Activated CD8-positive, alpha-beta memory T cell treated with anti-CD3 and anti-CD28 coated beads, Interleukin-2, amount 50 U/mL, for 1 hour (primary cell): ENCODE measurements around the gene APBA2.

Experiments used
- DNase-seq: peaks from one replicate; pipeline ENCODE4 v3.0.0-alpha.2; 2020; ENCODE audit errors: extremely low read depth

APBA2 gene

DNA sequence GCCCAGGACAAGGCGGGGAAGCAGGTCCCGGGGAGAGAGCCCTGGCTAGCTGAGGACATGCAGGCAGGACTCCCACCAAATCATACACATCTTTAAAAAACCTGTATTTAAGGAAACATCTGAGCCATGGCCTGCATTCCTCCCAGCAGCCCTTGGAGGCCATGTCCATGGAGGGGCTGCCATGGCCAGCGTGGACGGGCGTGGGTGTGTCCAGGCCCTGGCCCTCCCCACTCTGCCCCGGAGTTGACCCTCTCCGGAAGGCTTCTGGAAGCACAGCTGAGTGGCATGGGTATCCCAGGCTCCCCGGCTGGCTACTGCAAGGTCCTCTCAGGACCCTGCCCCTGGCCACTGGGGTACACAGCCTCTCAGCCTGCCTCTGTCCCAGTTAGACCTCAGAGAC, 234.1 kb downstream of the APBA2 start:
- DNase-seq: no peak

DNA sequence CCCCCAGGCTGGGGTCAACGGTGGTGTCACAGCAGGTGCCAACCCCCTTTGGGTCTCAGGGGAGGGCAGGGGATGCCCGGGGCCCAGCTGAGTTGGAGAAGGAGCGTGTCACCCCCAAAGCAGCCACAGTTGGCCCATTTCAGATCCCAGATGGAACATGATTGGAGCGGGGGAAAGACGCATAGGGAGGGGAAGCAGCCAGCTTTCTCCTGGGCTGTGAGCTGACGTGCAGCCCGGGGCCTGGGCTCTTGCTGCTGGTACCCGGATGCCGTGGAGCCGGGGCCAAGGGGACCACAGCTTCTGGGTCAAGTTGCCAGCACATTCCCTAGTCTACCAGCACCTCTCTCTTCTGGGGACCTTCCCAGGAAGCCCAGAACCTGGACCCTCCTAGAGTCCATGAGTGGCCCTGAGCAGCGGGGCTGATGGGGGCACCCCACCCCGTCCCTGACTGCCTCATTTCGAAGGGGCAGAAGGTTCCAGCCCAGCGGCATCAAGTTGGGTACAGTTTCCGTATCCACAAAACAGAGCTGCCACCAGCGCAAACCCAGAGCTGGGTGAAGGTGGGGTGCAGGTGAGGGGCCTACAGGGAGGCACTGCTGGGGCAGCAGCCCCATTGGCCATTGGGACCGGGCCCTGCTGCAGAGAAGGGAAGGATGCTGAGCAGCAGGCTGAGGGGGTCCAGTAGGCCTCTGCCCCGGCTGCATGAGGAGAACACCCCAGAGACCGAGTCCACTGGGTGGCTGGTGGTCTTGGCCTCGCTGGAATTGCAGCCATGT, 235.0 kb downstream of the APBA2 start:
- DNase-seq: no peak

DNA sequence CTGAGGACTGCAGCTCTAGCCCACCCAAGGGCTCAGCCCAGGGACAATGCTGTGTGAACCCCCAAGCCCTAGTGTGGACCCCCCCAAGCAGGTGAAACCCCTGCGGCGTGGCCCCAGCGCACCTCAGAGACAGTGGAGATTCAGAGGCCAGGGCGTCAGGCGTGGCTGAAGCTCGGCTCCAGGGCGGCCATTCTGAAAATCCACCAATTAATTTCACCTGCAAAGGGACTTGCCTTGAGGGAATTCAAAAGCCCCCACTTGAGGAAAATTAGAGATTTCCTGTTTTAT, 235.5 kb downstream of the APBA2 start:
- no peak for DNase-seq

DNA sequence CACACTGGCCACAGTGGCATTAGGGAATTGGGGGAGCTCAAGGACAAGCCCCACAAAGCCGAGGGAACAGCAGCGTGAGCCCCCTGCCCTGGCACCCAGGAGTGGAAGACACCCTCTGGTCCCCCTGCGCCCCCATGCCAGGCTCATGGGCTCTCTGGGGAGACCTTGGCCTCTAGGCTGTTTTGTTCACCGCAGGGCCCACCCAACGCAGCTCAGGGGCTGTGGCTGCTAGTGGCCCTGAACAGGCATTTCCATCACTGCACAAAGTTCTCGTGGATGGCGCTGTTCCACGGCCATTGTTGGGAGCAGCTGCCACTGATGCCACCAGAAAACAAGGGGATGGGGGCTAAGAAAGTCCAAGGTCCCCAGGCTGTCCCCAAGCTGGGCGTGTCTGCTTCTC, 236.1 kb downstream of the APBA2 start:
- DNase-seq: no peak

DNA sequence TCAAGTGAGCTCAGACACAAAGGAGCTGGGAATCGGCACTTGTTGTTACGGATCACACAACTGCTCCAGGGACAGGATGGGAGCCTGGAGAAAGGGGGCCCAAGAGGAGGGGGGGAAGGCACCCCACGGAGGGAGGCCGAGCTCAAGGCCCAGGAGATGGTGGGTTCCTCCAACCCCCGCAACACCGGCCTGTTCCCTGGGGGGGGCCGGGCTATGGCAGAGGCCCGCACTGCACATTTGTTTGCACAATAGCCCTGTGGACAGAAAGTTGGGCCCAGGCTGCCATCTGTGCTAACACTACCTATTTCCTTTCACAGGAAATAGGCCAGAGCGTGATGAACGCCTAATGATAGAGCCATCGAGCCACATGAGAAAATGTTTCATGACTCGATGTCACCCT, 236.7 kb downstream of the APBA2 start:
- no peak for DNase-seq

DNA sequence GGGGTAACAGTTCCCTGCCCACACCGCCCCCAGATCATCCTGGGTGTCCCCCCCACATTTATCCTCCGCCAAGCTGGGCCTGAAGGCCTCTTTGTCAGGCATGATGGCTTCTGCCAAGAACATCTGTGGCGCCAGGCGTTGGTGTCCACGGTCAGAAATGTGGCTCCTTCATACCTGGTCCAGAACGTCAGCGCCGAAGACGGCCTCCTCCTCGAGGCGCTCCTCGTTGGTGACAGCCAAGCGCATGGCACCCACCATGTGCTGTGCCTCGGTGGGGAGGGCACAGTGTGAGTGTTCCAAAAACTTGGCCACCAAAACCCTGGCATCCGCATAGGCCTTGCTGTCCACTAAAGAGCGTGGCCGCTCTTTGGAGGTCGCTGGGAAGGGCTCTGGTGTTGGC, 237.4 kb downstream of the APBA2 start:
- DNase-seq: no peak

DNA sequence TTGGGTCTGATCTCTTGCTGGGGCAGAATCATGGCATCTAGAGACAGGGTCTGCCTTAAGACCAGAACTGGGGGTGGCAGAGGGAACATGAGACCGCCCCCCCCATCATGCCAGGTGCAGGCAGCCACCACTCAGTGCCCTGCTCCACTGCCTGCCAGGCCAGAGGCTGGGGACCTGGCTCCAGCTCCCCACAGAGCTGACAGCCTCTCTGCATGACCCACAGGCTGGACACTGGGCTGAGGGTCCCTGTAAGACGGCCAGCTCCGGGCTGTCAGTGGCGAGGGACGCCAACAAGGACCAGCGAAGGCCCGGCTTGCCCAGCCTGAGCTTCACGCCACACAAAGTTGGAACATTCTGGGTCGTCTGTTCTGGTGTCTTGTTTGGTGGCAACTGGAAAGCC, 238.2 kb downstream of the APBA2 start:
- DNase-seq: no peak

DNA sequence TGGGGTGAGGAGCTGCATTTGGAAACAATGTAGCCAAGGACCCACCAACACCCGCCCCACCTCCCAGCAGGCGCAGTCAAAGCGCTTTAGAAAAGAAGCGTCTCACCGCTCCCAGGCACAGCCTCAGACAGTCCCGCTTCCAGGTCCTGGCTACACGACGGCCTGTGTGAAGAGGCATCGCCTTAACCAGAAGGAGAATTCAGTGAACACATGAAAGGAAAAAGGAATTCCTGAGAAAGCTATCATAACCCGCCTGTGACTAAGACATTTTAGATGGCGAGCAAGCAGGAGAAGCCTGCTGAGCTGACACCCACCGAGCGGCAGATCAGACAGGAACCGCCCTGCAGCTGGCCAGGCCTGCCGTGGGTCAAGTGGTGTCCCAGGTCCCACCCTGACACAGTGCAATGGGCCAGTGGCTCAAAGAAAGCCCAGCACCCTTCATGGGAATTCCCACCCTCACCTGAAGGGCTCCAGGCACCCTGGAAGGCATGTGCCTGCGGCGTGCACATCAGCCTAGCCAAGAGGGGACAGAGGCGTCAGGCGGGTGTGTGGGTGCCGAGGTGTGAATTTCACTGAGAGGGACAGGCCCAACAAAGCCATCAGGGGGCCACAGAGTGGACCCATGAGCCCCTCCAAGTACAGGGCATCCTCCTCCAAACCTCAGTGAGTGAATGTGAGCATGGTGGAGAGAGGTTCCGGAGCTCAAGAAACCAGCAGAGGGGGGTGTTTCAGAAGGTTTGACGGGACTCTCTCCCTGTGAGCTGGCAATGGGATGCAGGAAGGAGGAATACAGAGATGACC, 239.0 kb downstream of the APBA2 start:
- no peak for DNase-seq

DNA sequence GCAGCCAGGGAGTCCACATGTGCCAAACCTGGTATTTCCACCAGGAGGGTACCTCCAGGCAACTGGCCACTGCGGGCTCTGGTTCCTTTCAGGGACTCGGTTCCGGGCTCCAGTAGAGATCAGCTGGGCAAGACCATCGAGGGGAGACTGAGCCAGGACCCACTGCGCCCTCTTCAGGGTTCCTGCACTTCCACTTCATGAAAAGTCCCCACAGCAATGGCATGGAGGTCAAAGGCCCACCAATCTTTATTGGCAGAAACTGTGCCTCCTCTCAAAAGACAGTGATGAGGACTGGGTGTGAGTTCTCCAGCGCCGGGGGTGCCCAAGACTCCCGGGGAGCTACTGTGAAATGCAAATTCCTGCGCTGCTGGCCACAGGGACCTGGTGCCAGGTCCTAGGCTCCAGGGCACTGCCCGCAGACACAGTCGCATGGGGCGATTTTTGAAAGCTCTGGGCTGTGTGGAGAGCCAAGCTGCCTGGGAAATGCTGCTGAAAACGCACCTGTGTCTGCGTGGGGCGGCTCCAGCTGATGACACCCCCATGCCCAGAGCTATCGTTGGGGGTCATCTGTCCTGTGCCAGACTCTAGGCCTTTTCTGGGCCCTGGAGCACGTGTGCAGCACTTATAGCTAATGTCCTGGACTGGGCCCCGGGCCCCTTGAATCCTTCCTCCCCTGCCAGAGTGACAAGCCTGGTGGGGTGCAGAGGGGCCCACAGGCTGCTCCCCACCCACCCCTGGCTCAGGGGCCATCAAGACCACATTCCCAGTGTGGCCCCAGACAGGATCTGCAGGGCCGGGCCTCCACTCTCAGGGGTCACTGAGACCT, 239.8 kb downstream of the APBA2 start:
- DNase-seq: no peak

DNA sequence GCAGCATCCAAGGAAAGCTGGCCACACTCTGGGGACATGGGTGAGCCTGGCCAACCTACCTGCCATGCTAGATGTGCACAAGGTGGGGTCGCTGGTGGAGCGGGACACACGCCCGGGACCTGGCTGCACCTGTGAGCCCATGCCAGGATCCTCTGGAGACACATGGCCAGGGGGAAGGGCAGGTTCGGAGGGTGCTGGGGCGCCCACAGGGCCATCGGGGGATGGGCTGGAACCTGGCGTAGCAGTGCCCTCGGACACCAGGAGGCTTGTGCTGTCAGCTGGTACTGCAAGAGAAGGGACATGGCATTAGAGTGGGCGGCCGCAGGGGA, 240.4 kb downstream of the APBA2 start:
- no peak for DNase-seq

DNA sequence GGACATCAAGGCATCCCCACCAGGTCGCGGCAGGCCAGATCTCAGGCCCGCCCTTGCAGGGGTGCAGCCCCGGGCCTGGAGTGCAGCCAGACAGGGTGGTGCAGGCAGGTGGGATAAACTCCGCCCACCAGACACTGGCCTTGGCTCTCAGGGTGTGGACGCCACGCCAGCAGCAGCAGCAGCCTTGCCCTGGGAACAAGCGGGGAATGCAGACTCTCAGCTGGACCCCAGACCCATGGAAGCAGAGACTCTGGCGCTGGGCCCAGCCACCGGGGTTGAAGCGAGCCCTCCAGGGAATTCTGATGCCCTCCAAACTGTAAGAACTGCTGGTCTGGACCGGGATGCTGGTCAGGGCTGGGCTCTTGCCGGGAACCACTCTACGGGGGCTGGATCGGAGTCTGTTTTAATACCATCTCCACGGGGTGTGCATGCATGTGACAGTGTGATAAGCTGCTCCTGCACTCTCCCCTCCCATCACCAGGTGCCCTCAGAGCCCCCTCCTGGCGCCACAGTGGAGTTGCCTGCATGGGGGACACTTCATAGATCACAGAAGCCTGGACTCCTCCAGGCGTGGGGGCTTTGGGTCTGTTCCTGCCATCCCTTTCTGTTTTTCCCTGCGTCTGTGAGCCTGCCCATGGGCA, 241.2 kb downstream of the APBA2 start:
- no peak for DNase-seq

DNA sequence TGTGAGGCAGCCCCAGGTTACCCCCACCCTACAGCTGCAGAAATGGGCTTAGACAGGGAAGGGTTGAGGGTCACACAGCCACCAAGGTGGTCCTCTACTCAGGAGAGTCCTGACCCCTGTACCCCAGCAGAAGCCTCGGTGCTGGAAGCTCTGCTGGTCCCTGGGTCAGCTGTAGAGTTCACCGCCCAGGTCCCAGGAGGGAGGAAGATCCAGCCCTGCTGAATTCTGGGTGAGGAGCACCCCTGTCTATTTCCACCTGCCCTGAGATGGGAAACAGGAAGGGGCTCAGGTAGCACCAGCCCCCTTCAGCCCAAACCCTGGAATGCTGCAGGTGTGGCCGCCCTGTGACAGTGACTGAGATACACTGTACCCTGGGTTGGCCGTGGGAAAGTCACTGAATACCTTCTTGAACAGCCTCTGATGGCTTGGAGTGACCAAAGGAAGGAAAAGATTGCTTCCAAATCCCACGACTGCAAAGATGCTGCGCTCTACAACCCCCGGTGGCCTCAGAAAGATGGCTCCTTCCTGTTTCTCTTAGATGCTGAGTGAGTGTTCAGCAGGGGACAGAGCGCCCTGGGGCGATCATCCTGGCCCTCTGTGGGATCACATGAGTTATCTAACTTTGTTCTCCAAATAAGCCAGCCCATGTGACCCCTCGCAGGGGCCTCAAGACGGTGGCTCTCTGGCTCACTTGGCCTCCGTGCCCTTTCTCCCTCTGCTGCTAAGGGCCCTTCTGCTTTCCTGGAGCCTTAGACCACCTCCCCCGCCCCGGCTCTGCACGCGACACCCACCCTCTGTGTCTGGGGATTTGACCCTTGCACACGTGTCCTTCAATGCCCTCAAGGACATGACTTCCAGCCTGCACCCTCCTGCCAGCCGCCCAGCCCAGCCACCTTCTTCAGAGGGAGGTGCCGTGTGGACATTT, 242.0 kb downstream of the APBA2 start:
- DNase-seq: no peak

DNA sequence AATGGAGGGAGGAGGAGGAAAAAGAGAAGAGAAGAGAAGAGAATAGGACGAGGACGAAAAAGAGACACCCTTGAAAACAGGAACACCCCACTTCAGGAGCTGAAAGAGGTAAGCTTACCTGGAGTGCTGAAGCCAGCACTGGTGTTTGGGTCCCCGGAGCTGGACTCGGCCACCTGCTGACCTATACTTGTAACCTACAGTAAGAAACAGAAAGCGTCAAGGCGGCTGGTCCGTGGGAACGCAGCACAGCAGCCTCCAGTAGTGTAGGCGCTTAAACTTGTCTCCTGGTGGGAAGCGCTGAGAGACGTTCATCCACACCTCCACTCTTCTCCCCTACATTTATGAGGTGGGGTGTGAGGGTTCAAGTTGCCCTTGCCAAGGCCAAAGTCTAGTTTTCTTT, 242.9 kb downstream of the APBA2 start:
- no peak for DNase-seq

DNA sequence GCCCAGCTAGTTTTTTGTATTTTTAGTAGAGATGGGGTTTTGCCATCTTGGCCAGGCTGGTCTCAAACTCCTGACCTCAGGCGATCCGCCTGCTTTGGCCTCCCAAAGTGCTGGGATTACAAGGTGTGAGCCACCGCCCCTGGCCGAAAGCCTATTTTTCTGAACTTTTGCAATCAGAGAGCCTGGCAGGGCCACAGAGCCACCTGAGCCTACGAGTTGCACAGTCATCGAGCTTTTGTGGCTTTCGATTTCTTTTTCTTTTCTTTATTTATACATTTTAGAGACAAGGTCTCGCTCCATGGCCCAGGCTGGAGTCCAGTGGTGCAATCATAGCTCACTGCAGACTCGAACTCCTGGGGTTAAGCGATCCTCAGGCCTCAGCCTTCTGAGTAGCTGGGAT, 243.4 kb downstream of the APBA2 start:
- DNase-seq: no peak

DNA sequence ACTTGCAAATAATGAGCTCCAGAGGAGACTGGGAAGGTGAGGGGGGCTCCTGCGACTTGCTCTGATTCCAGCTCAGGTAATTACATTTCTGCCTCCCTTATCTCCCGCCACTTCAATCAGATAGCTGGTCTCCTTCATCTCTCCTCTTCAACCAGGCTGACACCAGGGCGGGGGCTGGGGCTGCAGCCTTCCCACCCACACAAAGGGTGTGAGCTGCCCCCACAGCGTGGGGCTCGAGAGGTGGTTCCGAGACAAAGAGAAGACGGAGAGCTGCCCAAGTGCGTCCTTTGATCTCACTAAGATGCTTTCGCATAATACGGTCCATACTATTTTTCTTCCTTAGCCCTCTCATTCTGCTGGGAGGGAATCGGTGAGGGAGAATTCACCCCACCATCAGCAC, 244.2 kb downstream of the APBA2 start:
- no peak for DNase-seq

DNA sequence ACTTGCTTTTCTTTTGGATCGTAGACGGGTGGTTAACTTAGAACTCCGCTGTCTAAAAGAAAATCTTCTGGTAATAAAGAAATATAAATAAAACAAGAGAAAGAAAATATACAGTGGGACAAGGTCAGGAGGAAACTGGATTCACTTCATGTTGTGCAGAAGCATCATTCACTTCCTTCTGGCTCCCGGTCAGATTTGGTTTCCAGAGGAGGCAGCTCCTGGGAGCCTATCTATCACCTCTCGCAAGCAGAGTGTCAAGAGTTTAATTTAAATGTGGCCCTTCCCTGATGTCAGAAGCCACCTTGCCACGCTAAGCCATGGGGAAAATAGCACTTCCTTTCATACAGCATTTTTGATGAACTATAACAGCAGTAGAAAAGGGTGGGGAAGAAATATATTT, 244.7 kb downstream of the APBA2 start:
- no peak for DNase-seq

DNA sequence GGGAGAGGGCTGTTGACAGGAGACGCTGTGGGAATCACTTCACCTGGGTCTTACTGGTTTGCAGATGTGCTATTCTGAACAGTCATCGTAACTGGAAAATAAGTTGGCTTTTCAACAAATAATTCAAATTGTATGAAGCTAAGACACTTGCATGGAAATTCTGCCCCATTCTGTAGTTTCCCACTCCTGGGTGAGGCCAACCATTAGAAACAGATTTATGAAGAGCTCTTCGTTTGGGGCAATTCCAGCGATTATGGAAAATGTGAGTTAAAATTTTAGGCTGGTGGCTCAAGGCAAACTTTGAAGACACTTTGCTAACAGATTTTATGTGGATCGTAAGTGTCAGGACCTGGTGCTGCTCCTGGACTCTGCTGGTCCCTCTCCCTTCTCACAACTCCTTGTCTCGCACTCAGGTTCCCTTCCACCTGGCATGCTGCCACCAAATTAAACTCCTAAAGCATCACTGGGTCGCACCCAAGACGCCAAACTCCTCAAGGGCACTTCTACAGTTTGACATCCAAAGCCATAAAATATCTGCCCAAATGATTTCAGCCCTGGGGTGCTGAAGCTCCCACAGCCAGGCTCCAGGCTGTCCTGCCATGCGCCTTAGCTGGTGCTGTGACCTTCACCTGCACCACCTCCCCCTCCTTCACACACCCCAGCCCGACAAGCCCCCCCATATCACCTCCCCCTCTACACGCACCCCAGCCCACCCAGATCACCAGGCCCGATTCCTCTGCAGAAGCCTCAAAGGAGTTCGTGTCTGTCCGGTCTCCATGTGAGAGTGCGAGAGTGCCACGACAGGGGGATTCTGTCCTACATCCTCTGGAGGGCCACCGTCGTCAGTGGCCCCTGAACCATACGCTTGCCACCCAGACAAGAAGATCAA, 245.4 kb downstream of the APBA2 start:
- DNase-seq: no peak

DNA sequence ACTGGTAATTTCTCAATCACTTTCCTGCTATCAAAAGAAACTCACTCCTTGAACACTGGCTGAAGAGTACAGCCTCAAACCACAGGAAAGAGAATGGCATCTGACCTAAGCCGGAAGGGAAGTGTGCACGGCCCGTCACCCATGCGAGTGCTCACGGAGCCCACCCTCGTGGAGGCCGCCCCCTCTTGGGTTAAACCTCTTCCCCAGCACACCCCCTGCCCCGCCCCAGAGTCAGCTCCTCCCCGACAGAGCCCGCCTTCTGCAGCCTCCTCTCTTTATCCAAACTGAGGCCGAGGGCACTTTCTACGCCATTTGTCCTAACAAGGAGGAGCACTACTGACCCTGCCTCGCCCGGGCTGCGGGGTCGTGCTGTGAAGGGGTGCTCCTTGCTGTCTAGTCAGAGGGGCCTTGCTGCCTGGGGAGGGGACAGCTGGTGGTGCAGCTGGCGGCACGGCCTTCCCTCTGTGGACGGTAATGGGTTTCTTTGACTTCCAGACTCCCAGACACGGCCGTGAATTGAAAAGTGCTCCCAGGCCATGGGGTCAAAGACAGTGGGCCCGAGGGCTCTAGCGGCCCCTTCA, 246.2 kb downstream of the APBA2 start:
- no peak for DNase-seq

DNA sequence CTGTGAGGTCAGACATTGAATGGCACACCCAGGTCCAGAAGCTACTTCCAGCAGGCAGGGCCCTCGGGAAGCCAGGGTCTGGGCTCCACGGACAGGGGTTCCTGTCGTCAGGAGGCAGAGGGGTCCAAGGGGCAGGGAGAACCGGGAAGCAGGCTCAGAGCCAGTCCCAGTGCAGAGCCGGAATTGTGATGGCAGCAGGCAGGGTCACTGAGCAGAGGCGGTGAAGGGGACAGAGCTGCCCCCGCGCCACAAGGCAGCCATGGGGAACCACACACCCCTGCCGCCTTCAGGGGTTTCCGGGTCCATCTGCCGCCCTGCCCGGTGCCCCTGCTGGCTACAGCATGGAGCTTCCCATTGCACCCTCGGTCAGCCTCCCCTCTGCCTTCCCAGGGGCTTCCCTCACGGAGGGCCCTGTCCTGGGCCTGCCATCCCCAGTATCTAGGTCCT, 247.0 kb downstream of the APBA2 start:
- no peak for DNase-seq

DNA sequence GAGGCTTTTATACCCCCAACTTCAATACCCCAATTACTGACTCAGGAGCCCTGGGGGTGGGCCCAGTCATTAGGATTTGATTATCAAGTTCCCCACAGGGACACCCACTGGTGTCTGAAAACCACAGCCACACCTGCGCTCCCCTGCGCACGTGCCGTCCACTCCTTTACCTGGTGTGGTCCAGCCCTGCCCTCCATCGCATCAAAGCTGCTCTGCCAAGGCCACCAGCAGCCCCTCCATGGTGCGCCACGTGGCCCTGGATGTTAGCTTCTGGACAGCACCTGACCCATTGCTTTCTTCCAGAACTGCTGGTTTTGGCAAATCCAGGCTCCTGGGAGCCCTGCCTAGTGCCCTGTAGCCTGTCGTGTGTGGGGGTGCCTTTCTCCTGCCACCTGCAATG, 247.5 kb downstream of the APBA2 start:
- DNase-seq: no peak
